LHCN-M2 (cell line): Measurements from ENCODE around the gene SVOP. TPM values are rescaled to one million over a fixed set of nuclear protein-coding genes. Genes with fewer than 3 reads are reported as not detected.

Source experiments
- DNase-seq: peaks from one replicate; pipeline ENCODE4 v3.0.0-alpha.2; 2012; ENCODE audit warnings: low read depth
- total RNA-seq: library from RNA; depleted of rRNA; stranded (reverse); fragments of >200 nt; gene quantifications from 2 replicates; pipeline ENCODE4 v1.2.3, GENCODE V29; 2014

SVOP gene
- total RNA-seq, 1 experiment from 2014 or later = not detected

GRCh38 chr12:108977360-108977759 lies 43.5 kb downstream of the SVOP start:
- no peak for DNase-seq

DNA sequence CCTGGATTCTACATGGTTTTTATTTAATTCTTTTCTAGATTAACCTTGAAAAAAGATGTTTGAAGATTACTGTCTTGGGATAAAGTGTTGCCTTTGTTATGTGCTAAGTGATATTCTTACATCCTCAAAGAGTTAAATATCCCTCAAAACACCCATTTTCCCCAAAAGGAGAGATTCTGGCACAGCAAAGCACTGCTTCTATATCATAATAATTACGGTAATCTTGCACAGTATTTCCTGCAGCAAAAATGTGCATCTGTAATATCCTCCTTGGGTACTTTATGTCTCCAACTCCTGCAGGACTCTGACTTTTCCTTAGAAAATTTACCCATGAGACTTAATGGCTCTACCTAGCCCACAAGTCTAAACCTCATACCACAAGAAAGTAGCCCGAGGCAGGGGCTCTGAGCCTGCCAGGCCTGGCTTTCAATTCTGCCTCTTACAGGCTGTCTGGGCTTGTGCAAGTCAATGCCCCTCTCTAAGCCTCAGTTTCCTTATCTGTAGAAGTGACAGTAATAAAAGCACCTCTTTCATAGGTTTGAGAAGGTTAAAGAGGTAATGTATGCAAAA lies 45.8 kb downstream of the SVOP start:
- DNase-seq = no peak

- DNase-seq = no peak
Measured at GRCh38 chr12:108973629-108974152, 47.2 kb downstream of the SVOP start.

- DNase-seq = no peak
Measured at GRCh38 chr12:108972358-108972757, 48.5 kb downstream of the SVOP start.

DNA sequence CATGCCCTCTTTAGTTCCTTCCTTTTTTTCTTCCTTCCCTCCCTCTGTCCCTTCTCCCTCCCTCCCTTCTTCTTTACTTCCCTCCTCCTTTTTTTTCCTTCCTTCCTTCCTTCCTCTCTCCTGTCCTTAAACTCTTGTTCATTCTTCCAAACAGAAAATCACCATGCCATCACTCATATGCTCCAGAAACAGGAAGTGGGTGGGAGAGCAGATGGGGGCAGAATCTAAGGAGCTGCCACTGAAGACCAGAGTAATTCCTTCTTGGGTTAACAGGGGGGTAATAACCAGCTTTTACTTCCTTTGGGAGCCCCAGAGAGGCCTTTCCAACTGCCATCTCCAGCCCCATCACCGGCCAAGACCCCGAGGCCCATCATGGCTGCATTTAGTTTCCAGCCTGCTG lies 51.2 kb downstream of the SVOP start:
- DNase-seq = no peak

DNA sequence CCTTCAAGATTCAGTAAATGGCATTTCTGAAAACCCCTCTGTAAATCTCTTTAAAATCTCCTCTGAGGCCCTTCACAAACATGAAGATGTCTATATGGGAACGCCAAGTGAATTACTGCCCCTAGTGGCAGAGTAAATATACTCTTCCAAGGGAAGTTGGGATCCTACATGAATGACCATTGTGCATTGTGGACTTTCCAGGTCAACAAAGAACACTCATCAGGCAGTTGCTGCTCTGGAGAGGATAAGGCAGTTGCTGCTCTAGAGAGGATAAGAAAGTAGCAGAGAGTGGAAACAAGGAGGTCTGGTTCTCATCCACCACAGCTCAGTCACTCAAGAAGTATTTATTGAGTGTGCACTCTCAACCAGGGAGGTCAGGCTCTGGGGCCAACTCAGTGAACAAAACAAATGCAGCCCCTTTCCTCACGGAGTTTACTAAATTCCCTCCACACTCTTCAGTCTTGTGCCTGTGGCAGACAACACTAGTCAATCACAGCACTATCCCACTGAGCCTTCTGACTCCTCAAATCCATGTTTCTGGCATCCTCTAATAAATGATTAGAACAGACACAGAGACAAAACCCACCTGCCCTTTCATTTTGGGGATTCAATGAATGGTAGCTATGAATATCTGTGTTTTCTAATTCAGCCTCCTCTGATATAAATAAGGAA lies 52.9 kb downstream of the SVOP start:
- peak; percentile 11 for DNase-seq

DNA sequence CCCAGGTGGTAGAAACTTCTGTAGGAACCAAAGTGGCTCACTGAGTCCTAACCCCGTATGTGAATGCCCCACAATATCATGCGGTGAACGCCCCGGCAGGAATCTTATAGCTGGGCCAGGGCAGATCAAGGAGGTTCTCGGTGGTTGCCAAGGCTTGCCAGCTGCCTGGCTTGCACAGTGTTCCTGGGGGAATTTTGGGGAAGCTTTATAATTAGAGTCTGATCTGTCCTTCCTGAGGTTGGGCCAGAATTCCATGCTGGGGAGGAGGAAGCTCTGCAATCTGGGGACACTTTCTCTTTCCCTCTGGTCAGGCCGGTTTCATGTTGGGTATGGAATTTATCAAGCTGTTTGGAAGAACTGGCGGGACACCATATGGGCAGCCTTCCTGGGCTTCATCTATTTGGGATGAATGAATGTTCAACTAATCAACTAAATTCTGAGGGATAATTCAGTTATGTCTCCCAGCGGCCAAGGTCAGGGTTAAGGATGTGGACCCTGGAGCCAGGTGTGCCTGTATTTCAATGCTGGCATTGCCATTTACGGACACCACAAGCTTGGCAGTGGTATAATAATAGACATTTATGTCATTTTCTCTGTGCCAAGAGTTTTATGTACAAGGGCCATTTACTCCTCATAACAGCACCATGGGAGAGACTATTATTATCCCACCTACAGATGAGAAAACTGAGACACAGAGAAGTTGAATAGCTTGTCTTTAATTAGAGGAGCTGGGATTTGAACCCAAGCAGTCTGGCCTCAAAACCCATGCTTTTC lies 54.3 kb downstream of the SVOP start:
- no peak for DNase-seq

DNA sequence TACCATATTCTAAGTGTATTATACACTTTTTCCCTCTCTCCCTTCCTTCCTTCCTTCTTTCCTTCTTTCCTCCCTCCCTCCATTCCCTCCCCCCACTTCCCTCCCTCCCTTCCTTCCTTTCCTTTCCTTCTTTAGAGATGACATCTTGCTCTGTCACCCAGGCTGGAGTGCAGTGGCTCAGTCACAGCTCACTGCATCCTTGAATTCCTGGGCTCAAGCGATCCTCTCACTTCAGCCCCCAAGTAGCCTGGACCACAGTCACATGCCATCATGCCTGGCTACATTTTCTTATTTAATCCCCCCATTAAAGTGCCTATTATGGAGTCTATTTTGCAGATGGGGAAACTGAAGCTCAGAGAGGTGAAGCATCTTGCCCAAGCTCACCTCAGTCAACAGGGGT lies 55.0 kb downstream of the SVOP start:
- DNase-seq = no peak

- DNase-seq = no peak
Measured at GRCh38 chr12:108964371-108965352, 56.2 kb downstream of the SVOP start.

DNA sequence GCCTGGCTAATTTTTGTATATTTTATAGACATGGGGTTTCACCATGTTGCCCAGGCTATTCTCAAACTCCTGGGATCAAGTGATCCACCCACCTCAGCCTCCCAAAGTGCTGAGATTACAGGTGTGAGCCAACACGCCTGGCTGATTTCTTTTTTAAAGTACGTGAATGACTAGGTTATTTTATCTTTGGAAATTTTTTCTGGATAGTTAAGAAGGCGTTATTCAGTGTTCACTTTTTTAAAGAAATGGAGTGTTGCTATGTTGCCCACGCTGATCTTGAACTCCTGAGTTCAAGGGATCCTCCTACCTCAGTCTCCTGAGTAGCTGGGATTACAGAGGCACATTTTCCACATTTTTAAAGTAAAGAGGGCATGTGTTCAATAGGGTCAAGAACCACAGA lies 58.6 kb downstream of the SVOP start:
- no peak for DNase-seq

- DNase-seq = no peak
Measured at GRCh38 chr12:108959748-108960655, 60.9 kb downstream of the SVOP start.

DNA sequence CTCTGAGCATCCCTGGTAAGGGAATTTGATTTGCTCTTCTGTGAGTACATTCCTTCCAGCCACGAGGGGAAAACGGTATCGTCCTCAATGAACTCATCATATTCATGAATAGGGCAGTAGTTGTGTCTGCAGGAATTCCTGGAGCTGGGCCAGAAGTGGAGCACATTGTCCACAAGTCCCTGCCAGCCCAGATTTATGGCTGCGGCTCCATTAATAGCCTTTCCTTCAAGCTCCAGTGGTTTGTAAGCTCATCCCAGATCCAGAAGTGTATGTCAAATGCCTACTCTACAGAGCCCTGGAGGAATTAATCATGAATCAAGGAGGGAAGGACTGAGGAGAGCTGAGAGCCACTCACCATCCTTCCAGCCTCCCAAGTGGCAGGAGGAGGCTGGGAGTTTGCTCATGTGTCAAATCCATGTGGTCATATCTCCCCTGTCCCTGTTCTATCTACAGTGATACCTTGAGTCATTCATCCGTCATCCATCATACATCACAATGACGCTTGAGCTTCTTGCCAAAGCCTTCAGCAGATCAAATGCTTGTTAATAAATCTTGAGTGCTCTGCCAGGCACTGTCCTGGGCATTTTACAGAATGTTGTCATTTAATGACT lies 65.5 kb downstream of the SVOP start:
- peak; percentile 21 for DNase-seq

GRCh38 chr12:108950991-108951739 lies 69.7 kb downstream of the SVOP start:
- DNase-seq = peak; percentile 48

DNA sequence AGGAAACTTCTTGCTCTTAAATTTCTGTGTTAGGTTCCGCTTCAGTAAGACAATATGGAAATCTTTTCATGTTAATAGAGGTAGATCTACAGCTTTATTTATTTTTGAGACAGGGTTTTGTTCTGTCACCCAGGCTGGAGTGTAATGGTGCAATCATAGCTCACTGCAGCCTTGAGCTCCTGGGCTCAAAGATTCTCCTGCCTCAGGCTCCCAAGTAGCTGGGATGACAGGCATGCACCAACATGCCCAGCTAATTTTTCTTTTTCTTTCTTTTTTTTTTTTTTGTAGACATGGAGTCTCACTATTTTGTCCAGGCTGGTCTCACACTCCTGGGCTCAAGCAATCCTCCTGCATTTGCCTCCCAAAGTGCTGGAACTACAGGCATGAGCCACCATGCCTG lies 70.9 kb downstream of the SVOP start:
- no peak for DNase-seq

DNA sequence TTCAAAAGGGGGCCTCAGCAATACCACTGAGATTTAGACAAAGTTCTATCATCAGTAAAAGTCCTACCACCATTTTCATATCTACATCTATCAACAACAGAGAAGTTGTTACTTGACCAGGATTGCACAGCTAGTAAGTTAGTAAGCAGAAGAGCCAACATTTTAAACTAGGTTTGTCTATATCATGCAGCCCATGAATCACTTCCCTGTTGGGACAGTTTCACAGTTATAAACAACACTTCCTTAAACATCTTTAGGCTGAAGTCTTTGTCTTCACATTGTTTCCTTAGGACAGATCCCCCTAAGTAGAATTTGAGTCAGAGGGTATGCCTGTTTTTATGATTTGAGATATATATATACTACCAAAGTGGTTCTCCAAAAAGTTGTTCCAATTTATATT lies 72.5 kb downstream of the SVOP start:
- DNase-seq = no peak

- DNase-seq = no peak
Measured at GRCh38 chr12:108947097-108947496, 73.8 kb downstream of the SVOP start.

DNA sequence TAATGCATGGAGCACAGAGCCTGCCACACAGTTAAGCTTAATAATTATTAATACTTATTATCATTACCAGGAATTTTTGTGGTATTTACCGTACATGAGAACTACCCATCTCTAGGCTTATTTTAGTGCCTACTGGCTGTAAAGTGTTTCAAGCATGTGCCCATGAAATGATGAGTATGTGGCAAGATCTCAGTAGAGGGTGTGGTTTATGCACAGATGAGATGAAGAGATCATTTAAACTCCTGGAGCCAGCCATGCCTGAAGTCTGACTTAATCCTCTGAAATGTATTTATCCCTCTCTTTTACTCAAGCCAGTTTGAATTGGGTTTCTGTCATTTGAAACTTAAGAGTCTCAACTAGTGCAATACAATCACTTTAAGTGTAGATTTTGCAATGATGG lies 80.7 kb downstream of the SVOP start:
- no peak for DNase-seq

- DNase-seq = no peak
Measured at GRCh38 chr12:108939594-108939993, 81.3 kb downstream of the SVOP start.

GRCh38 chr12:108938247-108938924 lies 82.5 kb downstream of the SVOP start:
- DNase-seq = no peak
